K562 (cell line): ENCODE measurements around the gene ABHD13.

Experiments used
- ATF2 ChIP-seq: sonication (generic); formaldehyde crosslinking; IDR thresholded peaks from 2 replicates; pipeline ENCODE4 v1.8.1; 2022; ENCODE audit warnings: missing genetic modification reagents
- BRD9 ChIP-seq: fragments of 450-650 bp; IDR thresholded peaks from 2 replicates; pipeline ENCODE4 v1.6.1; 2018; ENCODE audit warnings: low read depth; ENCODE audit not compliant: partially characterized antibody
- EP300 ChIP-seq: IDR thresholded peaks from 2 replicates; pipeline ENCODE4 v1.6.1; 2012; ENCODE audit warnings: low read length, improper control_type of control experiment
- GABPB1 ChIP-seq: sonication (generic); formaldehyde crosslinking; IDR thresholded peaks from 2 replicates; pipeline ENCODE4 v1.8.0; 2022; ENCODE audit warnings: mild to moderate bottlenecking, missing genetic modification reagents
- MAZ ChIP-seq, 2 experiments: fragments of 450-650 bp in 1 of 2; sonication (generic) in 1 of 2; formaldehyde crosslinking; IDR thresholded peaks in 1 of 2; conservative IDR thresholded peaks in 1 of 2; 2 replicates each; pipeline versions ENCODE4 v1.4.0 to v1.5.0; 2020; ENCODE audit warnings: mild to moderate bottlenecking in 1 of 2, missing genetic modification reagents in 1 of 2
- NFE2 ChIP-seq: IDR thresholded peaks from 2 replicates; pipeline ENCODE4 v1.6.1; 2014; ENCODE audit warnings: antibody characterized with exemption, low read depth
- TAF1 ChIP-seq: IDR thresholded peaks from 2 replicates; pipeline ENCODE4 v1.6.1; 2011; ENCODE audit warnings: mild to moderate bottlenecking, low read length, moderate library complexity; ENCODE audit not compliant: insufficient read depth, control insufficient read depth, severe bottlenecking; ENCODE audit errors: extremely low read depth

GRCh38 chr13:108266321-108266990 lies 48.3 kb downstream of the ABHD13 start:
- TF ChIP-seq BRD9 (no peak), ATF2 (CRISPR knock-in tag) (no peak), EP300 (no peak), TAF1 (no peak), GABPB1 (CRISPR knock-in tag) (no peak), NFE2 (no peak), MAZ (CRISPR knock-in tag; conservative IDR thresholded peaks at IDR 0.05 in 1 of 2, IDR thresholded peaks at IDR 0.05 in 1 of 2) (no peak)
